ENCODE results near the gene KBTBD12. TPM values are rescaled to one million over a fixed set of nuclear protein-coding genes. Genes with fewer than 3 reads are reported as not detected.

Gene KBTBD12
- total and polyA plus RNA-seq, 4 donors = 0.02 to 0.89 (median 0.08) TPM; not detected in 1

GRCh38 chr3:127881586-127881985 lies 33.4 kb upstream of the KBTBD12 start:
- 95% methylated on average over 3 of the region's 3 CpGs for WGBS
- Histone ChIP-seq H3K4me3 (ENCODE audit: low read depth in 1 of 3, low read length in 3 of 3) (no peak overlapping the region), H3K9ac (ENCODE audit: low read depth in 1 of 2, low read length in 2 of 2) (no peak overlapping the region), H3K9me3 (ENCODE audit: control insufficient read depth in 4 of 4, low read length in 3 of 4) (no peaks in the 10 kb centered on the region), H3K27ac (ENCODE audit: low read depth in 1 of 2, low read length in 2 of 2) (no peak overlapping the region), H3K4me1 (ENCODE audit: control insufficient read depth in 4 of 4, insufficient read depth in 4 of 4, low read length in 3 of 4) (no peaks in the 10 kb centered on the region), H3K36me3 (ENCODE audit: control insufficient read depth in 4 of 4, insufficient read depth in 3 of 4, low read depth in 1 of 4, low read length in 3 of 4) (no peaks in the 10 kb centered on the region), H3K27me3 (ENCODE audit: control insufficient read depth in 4 of 4, insufficient read depth in 4 of 4, low read length in 3 of 4) (no peaks in the 10 kb centered on the region)
- DNase-seq (ENCODE audit: low spot score) = no peak
- TF ChIP-seq EGR1 (IDR thresholded peaks at IDR 0.05; ENCODE audit: low read depth in 2 of 2) (no peak), JUND (IDR thresholded peaks at IDR 0.05) (no peak), SP1 (IDR thresholded peaks at IDR 0.05) (no peak), NR2F2 (IDR thresholded peaks at IDR 0.05) (no peak), FOXA1 (IDR thresholded peaks at IDR 0.05) (no peak), HNF4A (conservative IDR thresholded peaks at IDR 0.05) (no peak), RXRA (IDR thresholded peaks at IDR 0.05) (no peak)
- TF ChIP-seq, protein P1, sequence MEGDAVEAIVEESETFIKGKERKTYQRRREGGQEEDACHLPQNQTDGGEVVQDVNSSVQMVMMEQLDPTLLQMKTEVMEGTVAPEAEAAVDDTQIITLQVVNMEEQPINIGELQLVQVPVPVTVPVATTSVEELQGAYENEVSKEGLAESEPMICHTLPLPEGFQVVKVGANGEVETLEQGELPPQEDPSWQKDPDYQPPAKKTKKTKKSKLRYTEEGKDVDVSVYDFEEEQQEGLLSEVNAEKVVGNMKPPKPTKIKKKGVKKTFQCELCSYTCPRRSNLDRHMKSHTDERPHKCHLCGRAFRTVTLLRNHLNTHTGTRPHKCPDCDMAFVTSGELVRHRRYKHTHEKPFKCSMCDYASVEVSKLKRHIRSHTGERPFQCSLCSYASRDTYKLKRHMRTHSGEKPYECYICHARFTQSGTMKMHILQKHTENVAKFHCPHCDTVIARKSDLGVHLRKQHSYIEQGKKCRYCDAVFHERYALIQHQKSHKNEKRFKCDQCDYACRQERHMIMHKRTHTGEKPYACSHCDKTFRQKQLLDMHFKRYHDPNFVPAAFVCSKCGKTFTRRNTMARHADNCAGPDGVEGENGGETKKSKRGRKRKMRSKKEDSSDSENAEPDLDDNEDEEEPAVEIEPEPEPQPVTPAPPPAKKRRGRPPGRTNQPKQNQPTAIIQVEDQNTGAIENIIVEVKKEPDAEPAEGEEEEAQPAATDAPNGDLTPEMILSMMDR (IDR thresholded peaks at IDR 0.05; ENCODE audit: low read depth, low read length, missing input control) = no peak

DNA sequence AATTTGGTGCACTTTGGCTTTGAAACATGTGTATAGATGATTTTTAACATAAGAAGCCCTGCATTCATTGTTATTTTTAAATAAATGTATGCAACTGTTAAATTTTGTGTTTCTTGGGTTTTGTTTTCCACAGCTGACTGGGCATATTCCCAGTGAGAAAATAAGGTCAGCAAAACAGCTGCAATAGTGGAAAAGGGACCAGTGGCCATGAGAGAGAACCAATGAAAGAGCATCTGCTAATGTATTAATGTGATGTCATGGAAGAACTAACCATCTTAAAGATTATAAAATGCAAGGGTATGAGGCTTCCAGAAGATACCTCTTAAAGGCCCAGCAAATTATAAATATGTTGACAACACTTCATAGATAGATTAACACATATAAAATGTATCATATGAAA lies 31.0 kb upstream of the KBTBD12 start:
- H3K4me3 ChIP-seq (ENCODE audit: low read depth in 1 of 3, low read length in 3 of 3) = no peak overlapping the region
- H3K9me3 ChIP-seq (ENCODE audit: control insufficient read depth in 4 of 4, low read length in 3 of 4) = no peaks in the 10 kb centered on the region
- no peak overlapping the region for H3K9ac ChIP-seq (ENCODE audit: low read depth in 1 of 2, low read length in 2 of 2)
- no peaks in the 10 kb centered on the region for H3K4me1 ChIP-seq (ENCODE audit: control insufficient read depth in 4 of 4, insufficient read depth in 4 of 4, low read length in 3 of 4)
- TF ChIP-seq RXRA (IDR thresholded peaks at IDR 0.05) (no peak), TAF1 (conservative IDR thresholded peaks at IDR 0.05) (no peak), ATF3 (IDR thresholded peaks at IDR 0.05) (no peak), FOXA2 (IDR thresholded peaks at IDR 0.05) (no peak), HNF4A (conservative IDR thresholded peaks at IDR 0.05) (no peak)
- no peaks in the 10 kb centered on the region for H3K27me3 ChIP-seq (ENCODE audit: control insufficient read depth in 4 of 4, insufficient read depth in 4 of 4, low read length in 3 of 4)
- no peak for DNase-seq (ENCODE audit: low spot score)
- H3K27ac ChIP-seq (ENCODE audit: low read depth in 1 of 2, low read length in 2 of 2) = no peak overlapping the region
- H3K36me3 ChIP-seq (ENCODE audit: control insufficient read depth in 4 of 4, insufficient read depth in 3 of 4, low read depth in 1 of 4, low read length in 3 of 4) = no peaks in the 10 kb centered on the region

GRCh38 chr3:127886231-127886955 lies 28.6 kb upstream of the KBTBD12 start:
- H3K9me3 ChIP-seq (ENCODE audit: control insufficient read depth in 4 of 4, low read length in 3 of 4) = peaks cover 0 to 8% (median 3%) of the 10 kb centered on the region in 4 donors
- 90% methylated on average over 9 of the region's 9 CpGs for WGBS
- no peak for DNase-seq (ENCODE audit: low spot score)

More at GRCh38 chr3:127886231-127886955, 28.6 kb upstream of the KBTBD12 start:
- Histone ChIP-seq H3K4me1 (ENCODE audit: control insufficient read depth in 4 of 4, insufficient read depth in 4 of 4, low read length in 3 of 4) (no peaks in the 10 kb centered on the region), H3K4me3 (ENCODE audit: low read depth in 1 of 3, low read length in 3 of 3) (no peak overlapping the region), H3K27me3 (ENCODE audit: control insufficient read depth in 4 of 4, insufficient read depth in 4 of 4, low read length in 3 of 4) (no peaks in the 10 kb centered on the region), H3K36me3 (ENCODE audit: control insufficient read depth in 4 of 4, insufficient read depth in 3 of 4, low read depth in 1 of 4, low read length in 3 of 4) (no peaks in the 10 kb centered on the region), H3K27ac (ENCODE audit: low read depth in 1 of 2, low read length in 2 of 2) (no peak overlapping the region), H3K9ac (ENCODE audit: low read depth in 1 of 2, low read length in 2 of 2) (no peak overlapping the region)
- TF ChIP-seq HNF4A (conservative IDR thresholded peaks at IDR 0.05) (no peak), ATF3 (IDR thresholded peaks at IDR 0.05) (no peak), RAD21 (IDR thresholded peaks at IDR 0.05) (no peak), NR2F2 (IDR thresholded peaks at IDR 0.05) (no peak), JUND (IDR thresholded peaks at IDR 0.05) (no peak), TAF1 (conservative IDR thresholded peaks at IDR 0.05) (no peak), EGR1 (IDR thresholded peaks at IDR 0.05; ENCODE audit: low read depth in 2 of 2) (no peak), FOXA2 (IDR thresholded peaks at IDR 0.05) (no peak)

All from liver (tissue), 9 donors.